Ureter (tissue), 1 donor: ENCODE measurements around the gene LIPC. TPM values are rescaled to one million over a fixed set of nuclear protein-coding genes. Genes with fewer than 3 reads are reported as not detected.

Experiments
- DNase-seq: peaks from one replicate; pipeline ENCODE4 v3.0.0-alpha.2; 2020; ENCODE audit warnings: low spot score
- total RNA-seq: library from RNA; stranded (reverse); gene quantifications from one replicate; pipeline ENCODE4 v1.2.4, GENCODE V29; 2023
- donor health status: DM: yes; HTN: yes; CAD: no.

Gene LIPC
- total RNA-seq: 10.5 TPM

DNA sequence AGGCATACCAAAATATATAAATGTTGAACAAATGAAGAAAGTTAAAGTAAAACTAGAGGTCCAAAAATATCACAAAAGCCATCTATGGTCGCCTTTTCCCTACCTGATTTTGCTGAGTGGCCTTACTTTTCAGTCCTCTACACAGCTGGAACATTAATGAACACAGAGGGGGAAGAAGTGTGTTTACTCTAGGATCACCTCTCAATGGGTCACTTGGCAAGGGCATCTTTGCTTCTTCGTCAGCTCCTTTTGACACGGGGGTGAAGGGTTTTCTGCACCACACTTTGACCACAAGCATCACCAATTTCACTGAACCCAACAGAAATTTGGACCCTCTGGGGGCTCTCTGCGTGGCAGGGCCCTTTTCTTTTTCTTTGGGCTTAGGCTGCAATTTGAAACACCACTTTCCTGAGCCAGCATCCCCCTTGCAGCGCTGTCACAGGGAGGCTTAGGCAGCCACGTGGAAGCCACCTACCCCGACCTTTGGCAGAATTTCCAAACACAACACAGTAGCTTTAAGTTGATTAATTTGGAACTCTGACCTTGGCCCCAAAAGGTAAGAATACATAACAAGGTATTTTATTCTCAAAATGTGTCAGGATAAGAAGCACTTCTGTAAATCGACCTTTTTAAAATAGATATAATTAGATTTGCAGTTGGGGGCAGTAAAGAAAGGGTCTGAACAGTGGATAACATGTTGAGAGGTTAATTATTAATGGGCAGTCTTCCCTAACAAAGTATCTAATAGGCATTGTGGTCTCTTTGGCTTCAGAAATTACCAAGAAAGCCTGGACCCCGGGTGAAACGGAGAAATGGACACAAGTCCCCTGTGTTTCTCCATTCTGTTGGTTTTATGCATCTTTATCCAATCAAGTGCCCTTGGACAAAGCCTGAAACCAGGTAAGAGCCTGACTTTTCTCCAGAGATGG lies at the start of gene LIPC:
Gene LIPC, plus strand, starts transcription at position 771 of the 929 bp plus-strand sequence. Its CDS starts 42 bp downstream, at position 813.
- DNase-seq: no peak

- no peak for DNase-seq
These were observed 47.9 kb upstream of the LIPC start for GRCh38 chr15:58383876-58384275.

GRCh38 chr15:58384667-58385066 lies 47.1 kb upstream of the LIPC start:
- DNase-seq: no peak

DNA sequence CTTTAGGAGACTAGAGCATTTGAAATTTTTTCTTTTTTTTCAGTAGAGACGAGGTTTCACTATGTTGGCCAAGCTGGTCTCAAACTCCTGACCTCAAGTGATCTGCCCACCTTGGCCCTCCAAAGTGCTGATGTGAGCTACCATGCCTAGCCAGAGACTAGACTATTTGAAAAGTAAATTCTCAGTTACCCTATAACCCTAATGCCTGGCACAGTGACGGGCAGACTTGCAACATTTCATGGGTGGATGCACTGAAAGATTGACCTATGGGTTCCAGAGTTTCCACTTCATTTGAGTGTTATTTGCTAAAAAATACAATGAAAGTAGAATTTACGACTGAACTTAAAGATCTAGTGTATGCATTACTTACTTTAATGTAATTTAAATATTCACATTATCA lies 45.7 kb upstream of the LIPC start:
- DNase-seq: no peak

- DNase-seq: no peak
These were observed 45.1 kb upstream of the LIPC start for GRCh38 chr15:58386641-58387040.

GRCh38 chr15:58387130-58387529 lies 44.7 kb upstream of the LIPC start:
- DNase-seq: no peak

DNA sequence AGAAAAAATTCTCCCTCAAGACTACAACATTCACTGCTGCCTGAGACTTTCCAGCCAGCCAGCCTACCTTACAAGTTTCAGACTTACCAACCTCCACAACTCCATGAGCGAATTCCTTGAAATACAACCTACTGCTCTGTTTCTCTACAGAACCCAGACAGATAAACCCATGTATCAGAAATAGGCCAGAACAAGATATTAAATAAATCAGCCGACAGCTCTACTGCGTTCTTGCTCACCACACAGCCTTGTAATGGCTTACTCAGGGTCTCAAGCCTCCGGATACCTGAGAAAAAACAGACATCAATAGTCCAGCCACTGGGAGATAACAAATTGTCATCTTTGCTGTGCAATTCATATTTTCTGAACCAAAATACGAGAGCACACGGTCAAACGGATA lies 43.6 kb upstream of the LIPC start:
- no peak for DNase-seq

- DNase-seq: no peak
These were observed 41.7 kb upstream of the LIPC start for GRCh38 chr15:58390118-58390517.

DNA sequence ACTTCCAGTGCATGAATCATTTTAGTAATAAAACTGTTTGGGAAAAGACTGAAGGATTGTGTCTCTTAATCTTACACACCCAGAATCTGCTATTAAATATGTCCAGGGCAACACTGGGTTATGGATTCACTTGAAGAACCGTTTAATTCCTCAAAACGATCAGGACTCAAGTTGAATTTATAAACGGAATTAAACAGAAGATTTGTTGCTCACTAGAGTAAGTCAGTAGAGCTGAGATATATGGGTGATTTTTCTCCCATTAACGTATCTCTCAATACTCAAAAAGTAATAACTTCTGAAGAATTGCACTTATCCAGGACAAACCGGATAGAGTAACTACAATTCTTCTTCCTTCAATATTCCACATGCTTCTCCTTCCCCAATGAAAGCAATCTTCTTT lies 41.1 kb upstream of the LIPC start:
- DNase-seq: no peak

- DNase-seq: no peak
These were observed 40.7 kb upstream of the LIPC start for GRCh38 chr15:58391088-58391487.

DNA sequence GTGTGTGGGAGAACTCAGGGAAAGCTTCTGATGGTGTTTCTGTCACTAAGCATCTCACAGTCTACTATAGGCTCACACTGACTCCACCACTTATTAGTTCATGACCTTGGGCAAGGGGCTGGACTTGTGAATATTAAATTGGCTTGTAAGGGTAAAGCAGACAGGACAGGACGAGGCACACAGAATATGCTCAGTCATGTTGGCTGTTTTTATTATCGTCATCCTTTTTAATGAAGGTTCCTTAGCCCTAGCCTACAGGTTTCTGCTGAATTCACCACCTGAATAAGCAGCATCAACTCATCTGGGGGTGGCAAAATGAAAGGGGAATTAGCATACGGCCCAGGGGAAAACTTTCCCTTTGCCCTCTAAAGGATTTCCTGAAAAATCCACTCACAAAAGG lies 39.6 kb upstream of the LIPC start:
- DNase-seq: no peak

DNA sequence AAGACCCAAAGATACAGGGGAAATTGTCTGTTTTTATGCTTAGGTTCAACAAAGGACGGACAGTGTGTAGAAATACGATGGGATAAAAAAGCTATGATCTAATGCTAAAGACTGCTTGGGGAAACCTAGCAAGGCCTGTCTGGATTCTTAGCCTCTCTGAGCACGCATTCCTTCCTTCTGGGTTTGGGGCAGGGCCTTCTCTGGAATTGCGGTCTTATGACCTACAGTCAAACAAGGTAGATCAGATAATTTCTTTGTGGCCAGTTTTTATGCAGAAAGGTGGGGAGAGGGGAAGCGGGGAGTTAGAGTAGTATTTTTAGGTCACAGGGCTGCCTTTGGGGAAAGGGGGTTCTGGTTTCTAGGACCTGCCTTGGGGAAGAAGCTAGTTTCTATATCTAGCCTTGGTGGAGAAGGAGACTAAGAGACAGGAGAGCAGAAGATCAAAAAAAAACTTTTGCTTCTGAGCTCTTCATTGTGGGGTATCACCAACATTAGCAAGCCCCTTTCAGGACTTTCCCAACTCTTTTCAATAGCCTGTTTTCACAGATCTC lies 39.1 kb upstream of the LIPC start:
- DNase-seq: no peak

- DNase-seq: peak; percentile 61
These were observed 38.5 kb upstream of the LIPC start for GRCh38 chr15:58393241-58393662.

DNA sequence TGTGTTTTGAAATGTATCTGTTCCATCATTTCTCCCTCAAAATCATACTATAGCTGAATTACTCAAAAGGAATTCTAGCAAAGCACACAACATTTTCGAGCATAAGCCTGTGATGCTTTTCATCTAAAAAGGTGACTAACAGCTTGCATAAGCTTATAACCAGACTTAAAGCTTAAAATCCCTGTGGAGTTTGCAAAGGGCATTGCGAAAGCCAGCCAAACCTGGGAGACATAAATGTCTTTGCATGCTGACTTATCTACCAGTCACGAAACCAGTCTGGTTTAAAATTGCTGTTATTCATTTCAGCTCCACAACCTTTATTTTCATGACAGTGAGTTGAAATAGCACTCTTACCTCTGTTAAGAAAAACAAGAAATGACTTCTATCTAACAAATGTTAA lies 35.6 kb upstream of the LIPC start:
- no peak for DNase-seq

DNA sequence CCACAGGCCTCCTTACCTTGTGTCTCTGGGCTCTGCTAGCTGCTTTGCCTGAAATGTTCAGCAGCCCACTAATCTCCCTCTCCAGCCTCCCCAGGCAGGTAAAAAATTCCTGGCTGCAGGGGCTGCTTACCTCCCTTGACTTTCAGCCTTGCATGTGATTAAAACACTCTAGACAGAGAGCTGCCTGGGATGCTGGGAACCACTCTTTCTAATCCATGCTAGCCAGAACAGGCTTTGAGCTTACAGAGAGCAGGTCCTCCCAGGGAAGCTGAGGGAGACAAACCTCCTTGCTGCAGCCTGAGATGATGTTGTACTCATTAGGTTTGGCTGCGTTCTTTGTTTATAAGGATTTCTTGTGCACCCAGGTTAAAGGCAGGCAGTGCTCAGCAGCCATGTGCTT lies 33.7 kb upstream of the LIPC start:
- no peak for DNase-seq

DNA sequence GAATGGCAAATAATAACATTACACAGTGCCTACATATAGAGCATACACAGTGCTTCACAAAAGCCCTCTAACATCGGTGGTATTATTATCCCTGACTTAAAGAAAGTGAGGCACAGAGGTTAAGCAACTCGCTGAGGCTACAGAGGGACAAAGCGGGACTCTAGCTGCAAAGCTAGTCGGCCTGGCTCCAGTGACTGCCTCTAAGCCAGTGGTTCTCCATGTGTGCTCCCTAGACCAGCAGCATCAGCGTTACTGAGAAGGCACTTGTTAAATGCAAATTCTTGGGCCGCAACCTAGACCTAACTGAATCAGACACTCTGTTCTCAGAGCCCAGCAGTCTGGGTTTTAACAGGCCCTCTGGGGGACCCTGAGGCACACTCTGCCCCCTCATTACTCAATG lies 33.1 kb upstream of the LIPC start:
- no peak for DNase-seq

- no peak for DNase-seq
These were observed 32.1 kb upstream of the LIPC start for GRCh38 chr15:58399739-58400138.

DNA sequence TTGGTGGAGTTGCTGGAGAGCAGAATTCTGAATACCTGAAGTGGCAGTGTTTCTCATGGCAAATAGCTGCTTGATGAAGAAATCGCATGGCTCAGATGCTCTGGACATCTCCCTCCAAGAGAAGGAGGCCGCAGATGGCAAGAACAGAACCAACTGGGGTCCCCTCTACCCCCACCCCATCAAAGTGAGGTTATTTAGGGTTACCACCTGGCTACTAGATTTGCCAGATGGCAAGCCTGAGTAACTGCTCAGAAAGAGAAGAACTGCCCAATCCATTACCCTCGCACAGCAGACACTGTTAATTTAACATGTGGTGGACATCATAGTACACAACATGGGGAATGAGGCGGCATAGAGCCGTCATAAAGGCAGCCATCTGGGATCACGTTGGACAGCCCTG lies 30.5 kb upstream of the LIPC start:
- no peak for DNase-seq

DNA sequence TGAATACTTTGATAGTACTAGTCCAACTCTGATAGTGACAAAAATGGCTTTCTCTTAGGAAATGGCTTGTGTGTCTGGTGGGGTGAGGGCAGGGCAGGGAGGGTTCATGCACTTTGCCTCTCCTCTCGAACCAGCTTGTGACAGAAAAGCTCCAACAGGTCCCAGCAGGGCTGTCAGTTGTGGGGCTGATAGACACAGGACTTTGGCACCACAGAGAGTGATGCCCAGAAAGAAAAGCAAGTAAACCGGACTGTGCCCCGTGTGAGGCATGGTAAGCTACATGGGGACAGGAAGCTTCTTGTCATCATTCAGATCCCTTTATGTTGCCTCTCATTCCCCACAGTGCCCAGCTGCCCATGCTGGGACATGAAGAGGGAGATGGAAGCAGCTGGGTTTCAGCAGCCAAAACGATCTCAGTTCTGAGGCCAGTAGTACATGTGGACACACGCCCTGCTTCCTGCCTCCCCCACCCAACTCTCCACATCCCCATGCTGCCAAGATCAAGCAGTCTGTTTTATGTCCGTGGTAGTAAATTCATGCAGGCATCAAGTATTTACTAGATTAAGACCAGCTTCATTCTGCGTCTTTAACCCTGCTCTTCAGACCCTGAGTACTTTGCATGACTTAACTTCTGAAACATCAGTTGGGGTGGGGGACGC lies 29.7 kb upstream of the LIPC start:
- DNase-seq: no peak

DNA sequence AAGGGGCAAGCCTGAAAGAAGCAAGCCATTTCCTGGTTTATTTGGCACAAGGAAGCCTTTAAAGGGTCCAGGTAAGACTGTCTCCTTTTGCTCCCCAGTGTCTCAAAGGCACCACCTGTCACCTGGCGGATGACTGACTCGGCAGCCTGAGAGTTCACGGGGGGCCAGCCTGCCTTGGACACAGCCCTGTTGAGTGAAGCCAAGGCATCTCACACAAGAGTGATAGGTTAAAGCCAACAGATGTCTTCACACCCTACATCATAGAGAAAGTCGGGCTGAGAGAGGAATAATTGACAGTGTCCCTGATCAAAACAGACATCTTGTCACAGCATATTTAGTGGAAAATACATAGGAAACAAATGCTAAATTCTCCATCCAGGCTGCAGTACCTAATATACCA lies 28.2 kb upstream of the LIPC start:
- DNase-seq: no peak

GRCh38 chr15:58404020-58404419 lies 27.8 kb upstream of the LIPC start:
- DNase-seq: no peak

GRCh38 chr15:58404722-58405121 lies 27.1 kb upstream of the LIPC start:
- DNase-seq: no peak

- DNase-seq: no peak
These were observed 25.9 kb upstream of the LIPC start for GRCh38 chr15:58405865-58406264.
